GM18867 (cell line): Measurements from ENCODE around the gene HCLS1.
"Not testable (repeated sequence)": the region's sequence is repeated elsewhere in the genome, so short reads cannot be mapped to it uniquely, and the experiment has no call there.

ENCODE experiments used
- ATAC-seq: cut with Tn5 transposase; IDR thresholded peaks from one replicate; pipeline ENCODE4 v1.9.1; 2021; ENCODE audit warnings: mild to moderate bottlenecking, moderate library complexity; ENCODE audit not compliant: unreplicated experiment

The HCLS1 gene

GRCh38 chr3:121599900-121600299 is 60.8 kb downstream of the HCLS1 start:
- ATAC-seq: not testable (repeated sequence)

- no peak for ATAC-seq
Measured at GRCh38 chr3:121598564-121598963, 62.1 kb downstream of the HCLS1 start.

- ATAC-seq: no peak
Measured at GRCh38 chr3:121595765-121596406, 64.8 kb downstream of the HCLS1 start.

GRCh38 chr3:121594850-121595249 is 65.9 kb downstream of the HCLS1 start:
- ATAC-seq: no peak

GRCh38 chr3:121593806-121594205 is 66.9 kb downstream of the HCLS1 start:
- peak; percentile 17 for ATAC-seq

GRCh38 chr3:121592856-121593702 is 67.6 kb downstream of the HCLS1 start, which contains the start of gene FBXO40:
TSS of gene FBXO40 (plus strand) at chr3:121593379. CDS start at chr3:121620576, 27,197 bp downstream.
- ATAC-seq: peak; percentile 81

- ATAC-seq: peak; percentile 58
Measured at GRCh38 chr3:121584418-121584817, 76.3 kb downstream of the HCLS1 start.

- ATAC-seq: no peak
Measured at GRCh38 chr3:121581691-121582090, 79.0 kb downstream of the HCLS1 start.
